Gastroesophageal sphincter (tissue), 3 donors: ENCODE results near the gene POU1F1.

Source experiments
- CTCF ChIP-seq, 4 experiments: fragments of 200-600 bp in 2 of 4; fragments of 450-650 bp in 2 of 4; sonication (generic) in 1 of 4; IDR thresholded peaks; one replicate each; pipeline ENCODE4 v1.5.1; 2017 to 2019; ENCODE audit warnings: antibody characterized with exemption in 4 of 4, mild to moderate bottlenecking in 2 of 4, moderate library complexity in 2 of 4
- EP300 ChIP-seq: sonication (generic); formaldehyde crosslinking; IDR thresholded peaks from one replicate; pipeline ENCODE4 v1.6.1; 2017; ENCODE audit warnings: antibody characterized with exemption, mild to moderate bottlenecking
- POLR2A ChIP-seq, 2 donors: fragments of 450-650 bp; IDR thresholded peaks; one replicate each; pipeline ENCODE4 v1.6.1; 2017; ENCODE audit warnings: antibody characterized with exemption in 2 of 2, mild to moderate bottlenecking in 2 of 2, moderate library complexity in 1 of 2
- POLR2AphosphoS5 ChIP-seq: sonication (generic); formaldehyde crosslinking; IDR thresholded peaks from one replicate; pipeline ENCODE4 v1.6.1; 2017; ENCODE audit warnings: antibody characterized with exemption

- no peak for TF ChIP-seq CTCF (IDR thresholded peaks at IDR 0.05)
- TF ChIP-seq POLR2AphosphoS5, result no peak
- TF ChIP-seq EP300, result no peak
- TF ChIP-seq POLR2A (IDR thresholded peaks at IDR 0.05), result no peak
Observed at GRCh38 chr3:87233805-87234204, 42.6 kb downstream of the POU1F1 start.
